DMS153 treated with DMSO at 0.1 percent for 48 hours (cell line): Measurements from ENCODE around the gene TTC9B.

Experiments
- DNase-seq: peaks from one replicate; lab custom pipeline; 2025; ENCODE audit not compliant: unreplicated experiment; lab: John Stamatoyannopoulos, UW

TTC9B gene

GRCh38 chr19:40216013-40216776 is 2.0 kb downstream of the TTC9B start:
- DNase-seq = no peak

GRCh38 chr19:40214936-40215335 is 3.2 kb downstream of the TTC9B start:
- DNase-seq = no peak

DNA sequence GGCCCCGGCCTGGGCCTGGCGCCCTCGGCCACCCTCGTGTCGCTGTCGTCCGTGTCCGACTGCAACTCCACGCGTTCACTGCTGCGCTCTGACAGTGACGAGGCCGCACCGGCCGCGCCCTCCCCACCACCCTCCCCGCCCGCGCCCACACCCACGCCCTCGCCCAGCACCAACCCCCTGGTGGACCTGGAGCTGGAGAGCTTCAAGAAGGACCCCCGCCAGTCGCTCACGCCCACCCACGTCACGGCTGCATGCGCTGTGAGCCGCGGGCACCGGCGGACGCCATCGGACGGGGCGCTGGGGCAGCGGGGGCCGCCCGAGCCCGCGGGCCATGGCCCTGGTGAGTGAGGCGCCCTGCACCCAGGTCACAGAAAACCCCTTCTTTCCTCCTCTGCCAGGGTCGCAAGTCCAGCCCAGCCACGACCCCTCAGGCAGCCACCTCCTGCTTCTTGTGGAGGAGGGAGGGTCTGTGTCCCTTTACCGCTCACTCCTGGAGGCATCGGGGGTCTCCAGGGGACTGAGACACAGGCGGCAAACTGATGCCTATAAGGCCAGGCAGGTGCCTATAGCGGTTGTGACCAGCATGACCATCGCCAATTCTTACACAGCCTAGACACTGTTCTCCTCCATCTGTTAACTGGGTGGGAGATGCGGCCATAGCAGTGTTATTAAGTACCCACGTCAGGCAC is 4.2 kb downstream of the TTC9B start:
- DNase-seq = no peak

DNA sequence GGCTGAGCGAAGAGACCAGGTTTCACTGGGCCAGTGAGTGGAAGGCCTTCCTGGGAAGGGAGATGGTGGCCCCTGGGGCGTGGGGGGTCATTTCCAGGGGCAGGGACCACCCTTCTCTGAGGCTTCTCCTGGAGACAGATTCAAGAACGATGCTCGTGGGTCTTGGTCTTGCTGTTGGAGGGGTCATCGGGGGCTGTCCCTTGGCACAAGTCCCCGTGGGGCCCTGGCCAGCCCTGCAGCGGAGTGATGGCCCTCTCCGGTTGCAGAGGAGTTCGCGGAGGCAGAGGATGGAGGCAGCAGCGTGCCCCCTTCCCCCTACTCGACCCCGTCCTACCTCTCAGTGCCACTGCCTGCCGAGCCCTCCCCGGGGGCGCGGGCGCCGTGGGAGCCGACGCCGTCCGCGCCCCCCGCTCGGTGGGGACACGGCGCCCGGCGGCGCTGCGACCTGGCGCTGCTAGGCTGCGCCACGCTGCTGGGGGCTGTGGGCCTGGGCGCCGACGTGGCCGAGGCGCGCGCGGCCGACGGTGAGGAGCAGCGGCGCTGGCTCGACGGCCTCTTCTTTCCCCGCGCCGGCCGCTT is 4.8 kb downstream of the TTC9B start:
- DNase-seq = no peak

GRCh38 chr19:40210889-40211288 is 7.3 kb downstream of the TTC9B start:
- no peak for DNase-seq

DNA sequence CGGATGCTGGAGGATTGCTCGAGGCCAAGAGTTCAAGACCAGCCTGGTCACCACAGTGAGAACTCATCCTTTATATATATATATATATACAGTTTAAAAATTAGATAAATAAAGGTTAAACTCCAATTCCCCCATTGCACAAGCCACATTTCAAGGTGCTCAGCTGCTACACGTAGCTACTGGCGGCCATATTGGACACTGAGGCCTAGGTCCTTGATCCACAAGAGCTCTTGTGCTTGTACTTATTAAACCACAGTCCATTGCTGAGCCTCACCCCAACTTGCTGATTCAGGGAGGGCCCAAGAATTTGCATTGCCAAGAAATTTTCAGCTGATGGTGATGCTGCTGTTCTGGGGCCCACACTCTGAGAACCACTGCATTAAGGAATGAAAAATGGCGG is 9.6 kb downstream of the TTC9B start:
- no peak for DNase-seq

DNA sequence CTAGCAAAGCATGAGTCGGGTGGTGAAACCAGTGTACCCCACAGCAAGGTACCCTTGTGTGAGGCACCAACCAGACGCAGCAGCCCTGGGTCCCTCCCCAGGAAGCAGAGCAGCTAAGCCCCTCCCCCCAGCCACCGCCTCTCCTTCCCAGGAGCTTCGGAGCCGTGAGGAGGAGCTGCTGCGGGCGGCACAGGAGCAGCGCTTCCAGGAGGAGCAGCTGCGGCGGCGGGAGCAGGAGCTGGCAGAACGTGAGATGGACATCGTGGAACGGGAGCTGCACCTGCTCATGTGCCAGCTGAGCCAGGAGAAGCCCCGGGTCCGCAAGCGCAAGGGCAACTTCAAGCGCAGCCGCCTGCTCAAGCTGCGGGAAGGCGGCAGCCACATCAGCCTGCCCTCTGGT is 12.4 kb downstream of the TTC9B start:
- no peak for DNase-seq

GRCh38 chr19:40204381-40204780 is 13.8 kb downstream of the TTC9B start:
- DNase-seq = no peak

- no peak for DNase-seq
Measured at GRCh38 chr19:40200341-40201099, 17.7 kb downstream of the TTC9B start.

GRCh38 chr19:40198272-40198990 is 19.8 kb downstream of the TTC9B start:
- DNase-seq = no peak

GRCh38 chr19:40193587-40193849 is 24.7 kb downstream of the TTC9B start:
- DNase-seq = no peak

DNA sequence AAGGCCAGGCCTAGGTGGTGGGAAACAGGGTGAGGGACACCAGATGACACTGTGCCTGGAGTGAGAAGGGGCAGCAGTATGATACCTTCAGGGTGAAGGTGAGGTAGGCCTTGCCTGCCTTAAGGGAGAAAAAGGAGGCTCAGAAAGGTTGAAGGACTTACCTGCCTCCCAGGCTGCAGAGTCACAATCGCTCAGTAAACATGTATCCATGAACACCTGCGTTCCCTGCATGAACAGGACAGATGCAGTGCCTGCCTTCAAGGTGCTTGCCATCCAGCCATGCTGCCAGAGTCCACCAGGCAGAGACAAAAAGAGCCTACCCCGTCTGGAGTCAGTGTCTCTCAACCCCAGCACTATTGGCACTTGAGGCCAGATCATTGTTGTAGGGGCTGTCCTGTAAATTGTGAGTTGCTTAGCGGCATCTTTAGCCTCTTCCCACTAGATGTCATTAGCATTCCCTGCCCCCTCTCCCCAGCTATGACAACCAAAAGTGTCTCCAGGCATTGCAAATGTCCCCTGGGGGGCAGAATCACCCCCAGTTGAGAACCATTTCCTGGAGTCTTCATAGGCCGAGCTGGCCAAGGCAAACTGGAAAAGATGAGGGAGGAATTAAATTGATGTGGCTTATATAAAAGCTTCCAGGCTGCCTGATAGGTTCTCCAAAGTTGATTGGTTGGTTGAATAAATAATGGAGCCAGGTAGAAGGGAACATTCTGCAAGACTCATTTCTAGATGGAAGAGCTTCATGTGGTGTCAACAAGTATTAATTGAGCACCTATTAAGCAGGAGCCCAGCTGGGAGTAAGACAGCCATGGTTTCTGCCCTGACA is 25.2 kb downstream of the TTC9B start:
- no peak for DNase-seq

DNA sequence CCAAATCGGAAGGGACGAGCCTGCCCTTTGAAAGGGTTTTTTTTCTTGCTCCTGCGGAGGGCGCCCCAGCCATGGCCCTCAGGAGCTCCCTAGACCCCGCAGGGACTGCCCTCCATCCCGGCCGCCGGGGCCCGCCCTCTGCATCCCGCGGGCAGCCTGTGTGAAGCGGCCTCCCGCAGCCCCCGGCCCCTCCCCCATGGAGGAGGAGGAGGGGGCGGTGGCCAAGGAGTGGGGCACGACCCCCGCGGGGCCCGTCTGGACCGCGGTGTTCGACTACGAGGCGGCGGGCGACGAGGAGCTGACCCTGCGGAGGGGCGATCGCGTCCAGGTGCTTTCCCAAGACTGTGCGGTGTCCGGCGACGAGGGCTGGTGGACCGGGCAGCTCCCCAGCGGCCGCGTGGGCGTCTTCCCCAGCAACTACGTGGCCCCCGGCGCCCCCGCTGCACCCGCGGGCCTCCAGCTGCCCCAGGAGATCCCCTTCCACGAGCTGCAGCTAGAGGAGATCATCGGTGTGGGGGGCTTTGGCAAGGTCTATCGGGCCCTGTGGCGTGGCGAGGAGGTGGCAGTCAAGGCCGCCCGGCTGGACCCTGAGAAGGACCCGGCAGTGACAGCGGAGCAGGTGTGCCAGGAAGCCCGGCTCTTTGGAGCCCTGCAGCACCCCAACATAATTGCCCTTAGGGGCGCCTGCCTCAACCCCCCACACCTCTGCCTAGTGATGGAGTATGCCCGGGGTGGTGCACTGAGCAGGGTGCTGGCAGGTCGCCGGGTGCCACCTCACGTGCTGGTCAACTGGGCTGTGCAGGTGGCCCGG is 26.1 kb downstream of the TTC9B start:
- DNase-seq = no peak

GRCh38 chr19:40190891-40191835 is 27.0 kb downstream of the TTC9B start, which contains the start of gene MAP3K10:
MAP3K10 (plus strand) TSS chr19:40191426; CDS start chr19:40192032, 606 bp downstream.
- peak; percentile 8 for DNase-seq

GRCh38 chr19:40184273-40184672 is 33.9 kb downstream of the TTC9B start:
- DNase-seq = no peak

DNA sequence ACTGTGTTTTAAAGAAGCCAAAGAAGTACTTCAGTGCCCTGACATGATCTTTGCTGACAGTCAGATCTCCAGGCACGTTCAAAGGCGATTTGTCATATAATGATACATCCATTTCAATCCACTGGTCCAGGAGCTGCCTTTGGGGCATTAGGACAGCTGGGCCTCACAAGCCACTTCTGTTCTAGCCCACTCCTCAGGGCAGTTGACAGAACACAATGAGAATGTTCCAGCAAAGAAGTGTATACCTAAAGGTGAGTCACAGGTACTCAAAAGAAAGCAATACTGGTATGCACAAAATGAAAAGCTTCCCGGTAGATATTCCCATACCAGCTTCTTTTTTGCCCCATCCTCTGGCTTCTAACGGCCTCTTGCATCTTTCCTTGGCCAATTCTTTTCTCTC is 39.4 kb downstream of the TTC9B start:
- no peak for DNase-seq

- DNase-seq = no peak
Measured at GRCh38 chr19:40177286-40178070, 40.7 kb downstream of the TTC9B start.
